ENCODE data around the gene MTFR1L. TPM values are rescaled to one million over a fixed set of nuclear protein-coding genes. Genes with fewer than 3 reads are reported as not detected.

The MTFR1L gene
- total and polyA plus RNA-seq, 2 donors from 2014 or later = 66.6 to 108 TPM

- FAIRE-seq = no peak
- intact Hi-C loops (cut with DNase I) = no loop called here
These were observed 4.3 kb upstream of the MTFR1L start for GRCh38 chr1:25815208-25816111.

GRCh38 chr1:25816112-25816718, 3.5 kb upstream of the MTFR1L start:
- no peaks in the 10 kb centered on the region for H3K9me3 ChIP-seq (ENCODE audit: control insufficient read depth in 2 of 3, insufficient read depth in 1 of 3, low read length in 3 of 3)
- H3K4me3 ChIP-seq (ENCODE audit: low read length in 3 of 3) = no peak overlapping the region
- FAIRE-seq (no peak), DNase-seq (peak in 1 of 5 donors; percentile 66)
- intact Hi-C loops (cut with DNase I) = no loop called here
- no peak overlapping the region for H3K27ac ChIP-seq (ENCODE audit: low read depth in 2 of 2, low read length in 2 of 2)
- no peak for TF ChIP-seq CTCF (IDR thresholded peaks at IDR 0.05; ENCODE audit: borderline replicate concordance, extremely low read depth, insufficient read depth)
- H3K36me3 ChIP-seq (ENCODE audit: control insufficient read depth in 2 of 3, insufficient read depth in 3 of 3, low read length in 3 of 3) = peaks cover 0 to 7% (median 3%) of the 10 kb centered on the region in 3 donors
- H3K4me1 ChIP-seq (ENCODE audit: control insufficient read depth in 2 of 3, insufficient read depth in 2 of 3, low read depth in 1 of 3, low read length in 3 of 3) = peaks cover 4 to 24% (median 14%) of the 10 kb centered on the region in 3 donors
- H3K27me3 ChIP-seq (ENCODE audit: control insufficient read depth, insufficient read depth, low read length) = no peaks in the 10 kb centered on the region
- H3K9ac ChIP-seq (ENCODE audit: low read length in 3 of 3) = no peak overlapping the region

More at GRCh38 chr1:25815208-25816111, 4.3 kb upstream of the MTFR1L start:
- H3K9me3 ChIP-seq (ENCODE audit: control insufficient read depth in 2 of 3, insufficient read depth in 1 of 3, low read length in 3 of 3) = no peaks in the 10 kb centered on the region
- no peak overlapping the region for H3K9ac ChIP-seq (ENCODE audit: low read length in 3 of 3)
- H3K4me3 ChIP-seq (ENCODE audit: low read length in 3 of 3) = no peak overlapping the region
- TF ChIP-seq CTCF (IDR thresholded peaks at IDR 0.05; ENCODE audit: borderline replicate concordance, extremely low read depth, insufficient read depth) = no peak
- peaks cover 4 to 22% (median 10%) of the 10 kb centered on the region in 3 donors for H3K4me1 ChIP-seq (ENCODE audit: control insufficient read depth in 2 of 3, insufficient read depth in 2 of 3, low read depth in 1 of 3, low read length in 3 of 3)
- H3K27me3 ChIP-seq (ENCODE audit: control insufficient read depth, insufficient read depth, low read length) = no peaks in the 10 kb centered on the region
- no peak overlapping the region for H3K27ac ChIP-seq (ENCODE audit: low read depth in 2 of 2, low read length in 2 of 2)
- peak in 1 of 5 donors; percentile 65 for DNase-seq
- H3K36me3 ChIP-seq (ENCODE audit: control insufficient read depth in 2 of 3, insufficient read depth in 3 of 3, low read length in 3 of 3) = peaks cover 0 to 7% (median 3%) of the 10 kb centered on the region in 3 donors

- DNase-seq (peak in 3 of 5 donors; percentile 36 to 69 (median 67)), FAIRE-seq (no peak)
- Histone ChIP-seq H3K9me3 (ENCODE audit: control insufficient read depth in 2 of 3, insufficient read depth in 1 of 3, low read length in 3 of 3) (no peaks in the 10 kb centered on the region), H3K4me3 (ENCODE audit: low read length in 3 of 3) (no peak overlapping the region), H3K36me3 (ENCODE audit: control insufficient read depth in 2 of 3, insufficient read depth in 3 of 3, low read length in 3 of 3) (peaks cover 0 to 5% (median 3%) of the 10 kb centered on the region in 3 donors), H3K27me3 (ENCODE audit: control insufficient read depth, insufficient read depth, low read length) (no peaks in the 10 kb centered on the region), H3K4me1 (ENCODE audit: control insufficient read depth in 2 of 3, insufficient read depth in 2 of 3, low read depth in 1 of 3, low read length in 3 of 3) (peaks cover 4 to 34% (median 22%) of the 10 kb centered on the region in 3 donors), H3K27ac (ENCODE audit: low read depth in 2 of 2, low read length in 2 of 2) (peak overlapping the region in 1 of 2 donors; percentile 38), H3K9ac (ENCODE audit: low read length in 3 of 3) (peak overlapping the region in 1 of 3 donors; percentile 15)
- intact Hi-C loops (cut with DNase I) = no loop called here
- TF ChIP-seq CTCF (IDR thresholded peaks at IDR 0.05; ENCODE audit: borderline replicate concordance, extremely low read depth, insufficient read depth) = no peak
These were observed 1.8 kb upstream of the MTFR1L start for GRCh38 chr1:25817840-25818501.

Data from kidney (tissue), 14 donors.